NB4 (cell line): ENCODE measurements around the gene GPC5.

Source experiments
- DNase-seq: peaks from one replicate; pipeline ENCODE4 v3.0.0; 2010; ENCODE audit warnings: low read depth
- H3K4me3 ChIP-seq: one replicate; pipeline ENCODE4 v1.5.1; 2011; ENCODE audit warnings: mild to moderate bottlenecking, low read depth, low read length, moderate library complexity
- CTCF ChIP-seq: IDR thresholded peaks from one replicate; pipeline ENCODE4 v1.5.1; 2012; ENCODE audit warnings: low read depth, low read length
- MAX ChIP-seq: IDR thresholded peaks from 2 replicates; pipeline ENCODE4 v1.6.1; 2011; ENCODE audit warnings: low read depth, low read length
- MYC ChIP-seq: IDR thresholded peaks from 2 replicates; pipeline ENCODE4 v1.6.1; 2011; ENCODE audit warnings: low read depth, low read length
- POLR2A ChIP-seq: IDR thresholded peaks from 2 replicates; pipeline ENCODE4 v1.6.1; 2011; ENCODE audit warnings: mild to moderate bottlenecking; ENCODE audit not compliant: insufficient read length; ENCODE audit errors: extremely low read depth

GPC5 gene

GRCh38 chr13:91537376-91537775 is 139.0 kb downstream of the GPC5 start:
- DNase-seq = no peak
- no peak for TF ChIP-seq CTCF
- no peak overlapping the region for H3K4me3 ChIP-seq

GRCh38 chr13:91539286-91540157 is 141.1 kb downstream of the GPC5 start:
- no peak for DNase-seq
- no peak overlapping the region for H3K4me3 ChIP-seq
- TF ChIP-seq MYC (no peak), CTCF (no peak), MAX (no peak), POLR2A (no peak)

- H3K4me3 ChIP-seq = no peak overlapping the region
- TF ChIP-seq MYC (no peak), MAX (no peak), POLR2A (no peak), CTCF (no peak)
- DNase-seq = no peak
These were observed 141.8 kb downstream of the GPC5 start for GRCh38 chr13:91540158-91540736.

GRCh38 chr13:91544723-91545122 is 146.3 kb downstream of the GPC5 start:
- DNase-seq = peak; percentile 17
- TF ChIP-seq MAX = no peak
- no peak for TF ChIP-seq MYC
- no peak for TF ChIP-seq POLR2A
- TF ChIP-seq CTCF = no peak
- no peak overlapping the region for H3K4me3 ChIP-seq

- DNase-seq = peak; percentile 43
- TF ChIP-seq MAX (no peak), POLR2A (no peak), MYC (no peak), CTCF (no peak)
- no peak overlapping the region for H3K4me3 ChIP-seq
These were observed 148.5 kb downstream of the GPC5 start for GRCh38 chr13:91546900-91547299.

- DNase-seq = no peak
- TF ChIP-seq MAX (no peak), MYC (no peak), POLR2A (no peak), CTCF (no peak)
- H3K4me3 ChIP-seq = no peak overlapping the region
These were observed 155.2 kb downstream of the GPC5 start for GRCh38 chr13:91553584-91553983.
